GM15510 (cell line): ENCODE data around the gene DFFA.

ENCODE experiments used
- POLR2A ChIP-seq: IDR thresholded peaks from 3 replicates; pipeline ENCODE4 v1.6.1; 2011; ENCODE audit warnings: borderline replicate concordance; ENCODE audit not compliant: insufficient read length; ENCODE audit errors: extremely low read depth

Gene DFFA

GRCh38 chr1:10451287-10451686 lies 21.0 kb downstream of the DFFA start:
- no peak for TF ChIP-seq POLR2A

- no peak for TF ChIP-seq POLR2A
Observed at GRCh38 chr1:10450836-10451235, 21.5 kb downstream of the DFFA start.

- TF ChIP-seq POLR2A, result no peak
Observed at GRCh38 chr1:10450156-10450814, 22.0 kb downstream of the DFFA start.

GRCh38 chr1:10449751-10450150 lies 22.6 kb downstream of the DFFA start, which contains the start of gene CORT:
Gene CORT, plus strand, starts transcription at chr1:10450031. Its CDS starts 193 bp downstream, at chr1:10450224.
- no peak for TF ChIP-seq POLR2A

- no peak for TF ChIP-seq POLR2A
Observed at GRCh38 chr1:10446790-10447422, 25.4 kb downstream of the DFFA start.

GRCh38 chr1:10444795-10445397 lies 27.4 kb downstream of the DFFA start:
- TF ChIP-seq POLR2A, result no peak

GRCh38 chr1:10444248-10444647 lies 28.1 kb downstream of the DFFA start:
- TF ChIP-seq POLR2A, result no peak

- TF ChIP-seq POLR2A, result no peak
Observed at GRCh38 chr1:10440794-10441193, 31.5 kb downstream of the DFFA start.

GRCh38 chr1:10440305-10440704 lies 32.0 kb downstream of the DFFA start:
- no peak for TF ChIP-seq POLR2A

GRCh38 chr1:10438677-10439163 lies 33.6 kb downstream of the DFFA start:
- TF ChIP-seq POLR2A, result no peak

- TF ChIP-seq POLR2A, result no peak
Observed at GRCh38 chr1:10437052-10437451, 35.3 kb downstream of the DFFA start.

GRCh38 chr1:10434590-10434989 lies 37.7 kb downstream of the DFFA start:
- no peak for TF ChIP-seq POLR2A

GRCh38 chr1:10433790-10434189 lies 38.5 kb downstream of the DFFA start:
- TF ChIP-seq POLR2A, result no peak

GRCh38 chr1:10432910-10433700 lies 39.2 kb downstream of the DFFA start:
- no peak for TF ChIP-seq POLR2A
